Lower leg skin (tissue), 4 donors: ENCODE data around the gene NPHS1. TPM values are rescaled to one million over a fixed set of nuclear protein-coding genes. Genes with fewer than 3 reads are reported as not detected.

Experiments
- DNase-seq, 2 donors: peaks; one replicate each; pipeline ENCODE4 v3.0.0-alpha.2; 2019; ENCODE audit warnings: low spot score in 2 of 2
- H3K4me3 ChIP-seq: fragments of 200-600 bp; sonication (generic); 2 replicates; pipeline ENCODE4 v1.5.1; 2017; ENCODE audit warnings: mild to moderate bottlenecking, low read depth; ENCODE audit not compliant: poor library complexity, severe bottlenecking
- POLR2A ChIP-seq, 2 donors: fragments of 450-650 bp; IDR thresholded peaks; one replicate each; pipeline ENCODE4 v1.6.1; 2016 to 2017; ENCODE audit warnings: antibody characterized with exemption in 2 of 2, mild to moderate bottlenecking in 1 of 2, moderate library complexity in 1 of 2
- WGBS, 2 donors: methylation state at CpG; one replicate each; pipeline ENCODE4 v1.1.5; 2018; 5-methylcytosine and 5-hydroxymethylcytosine counted together
- intact Hi-C: fragments of 100-400 bp; cut with DNase I; formaldehyde crosslinking; loops from one replicate; pipeline ENCODE4 v1.15.0; 2023; ENCODE audit warnings: low total_unique reads
- total RNA-seq, 4 donors: library from RNA; depleted of rRNA; stranded (reverse); fragments of >200 nt; gene quantifications; one replicate each; pipeline ENCODE4 v1.1.0, GENCODE V29; 2016
- TF ChIP-seq, protein P1 (sequence below), 3 donors: fragments of 450-650 bp; IDR thresholded peaks; one replicate each; pipeline ENCODE4 v1.5.1; 2016; ENCODE audit warnings: antibody characterized with exemption in 3 of 3, mild to moderate bottlenecking in 3 of 3, moderate library complexity in 2 of 3

The NPHS1 gene
- total RNA-seq, 4 donors from 2014 or later = not detected

DNA sequence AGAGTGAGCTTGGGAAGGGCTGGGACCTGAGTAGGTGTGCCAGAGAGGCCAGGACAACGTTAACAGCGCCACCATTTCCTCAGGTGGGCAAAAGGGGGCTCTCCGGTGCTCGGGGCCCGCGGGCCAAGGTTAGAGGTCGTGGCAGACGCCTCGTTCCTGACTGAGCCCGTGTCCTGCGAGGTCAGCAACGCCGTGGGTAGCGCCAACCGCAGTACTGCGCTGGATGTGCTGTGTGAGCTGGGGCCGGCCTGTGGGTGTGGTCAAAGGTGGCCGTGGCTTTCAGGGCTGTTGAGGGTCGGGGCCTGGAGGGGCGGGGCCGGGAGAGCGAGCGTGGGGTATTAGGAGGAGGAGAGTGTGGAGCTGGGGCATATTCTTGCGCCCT lies 8.1 kb upstream of the NPHS1 start:
- intact Hi-C loops = no loop called here
- TF ChIP-seq POLR2A (IDR thresholded peaks at IDR 0.05) = no peak
- TF ChIP-seq, protein P1, sequence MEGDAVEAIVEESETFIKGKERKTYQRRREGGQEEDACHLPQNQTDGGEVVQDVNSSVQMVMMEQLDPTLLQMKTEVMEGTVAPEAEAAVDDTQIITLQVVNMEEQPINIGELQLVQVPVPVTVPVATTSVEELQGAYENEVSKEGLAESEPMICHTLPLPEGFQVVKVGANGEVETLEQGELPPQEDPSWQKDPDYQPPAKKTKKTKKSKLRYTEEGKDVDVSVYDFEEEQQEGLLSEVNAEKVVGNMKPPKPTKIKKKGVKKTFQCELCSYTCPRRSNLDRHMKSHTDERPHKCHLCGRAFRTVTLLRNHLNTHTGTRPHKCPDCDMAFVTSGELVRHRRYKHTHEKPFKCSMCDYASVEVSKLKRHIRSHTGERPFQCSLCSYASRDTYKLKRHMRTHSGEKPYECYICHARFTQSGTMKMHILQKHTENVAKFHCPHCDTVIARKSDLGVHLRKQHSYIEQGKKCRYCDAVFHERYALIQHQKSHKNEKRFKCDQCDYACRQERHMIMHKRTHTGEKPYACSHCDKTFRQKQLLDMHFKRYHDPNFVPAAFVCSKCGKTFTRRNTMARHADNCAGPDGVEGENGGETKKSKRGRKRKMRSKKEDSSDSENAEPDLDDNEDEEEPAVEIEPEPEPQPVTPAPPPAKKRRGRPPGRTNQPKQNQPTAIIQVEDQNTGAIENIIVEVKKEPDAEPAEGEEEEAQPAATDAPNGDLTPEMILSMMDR (IDR thresholded peaks at IDR 0.05) = no peak
- 32 to 51% methylated on average over 24 of the region's 24 CpGs for WGBS, 2 donors
- H3K4me3 ChIP-seq = no peak overlapping the region
- no peak for DNase-seq

DNA sequence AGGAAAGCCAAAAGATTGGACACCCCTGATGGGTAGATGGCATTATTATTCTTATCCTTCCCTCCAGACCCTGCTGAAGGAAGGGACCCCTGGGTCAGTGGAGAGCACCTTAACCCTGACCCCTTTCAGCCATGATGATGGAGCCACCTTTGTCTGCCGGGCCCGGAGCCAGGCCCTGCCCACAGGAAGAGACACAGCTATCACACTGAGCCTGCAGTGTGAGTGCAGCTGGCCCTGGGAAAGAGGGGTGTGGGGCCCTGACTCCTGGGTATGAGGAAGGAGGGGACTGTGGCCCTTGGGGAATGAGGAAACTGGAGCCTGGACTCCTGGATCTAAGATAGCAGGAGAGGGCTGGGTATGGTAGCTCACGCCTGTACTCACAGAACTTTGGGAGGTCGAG lies 7.1 kb upstream of the NPHS1 start:
- no peak overlapping the region for H3K4me3 ChIP-seq
- intact Hi-C loops = no loop called here
- 78 to 90% methylated on average over 4 of the region's 4 CpGs for WGBS, 2 donors
- DNase-seq = no peak
- TF ChIP-seq POLR2A (IDR thresholded peaks at IDR 0.05) = no peak
- TF ChIP-seq, protein P1 (IDR thresholded peaks at IDR 0.05) = no peak

DNA sequence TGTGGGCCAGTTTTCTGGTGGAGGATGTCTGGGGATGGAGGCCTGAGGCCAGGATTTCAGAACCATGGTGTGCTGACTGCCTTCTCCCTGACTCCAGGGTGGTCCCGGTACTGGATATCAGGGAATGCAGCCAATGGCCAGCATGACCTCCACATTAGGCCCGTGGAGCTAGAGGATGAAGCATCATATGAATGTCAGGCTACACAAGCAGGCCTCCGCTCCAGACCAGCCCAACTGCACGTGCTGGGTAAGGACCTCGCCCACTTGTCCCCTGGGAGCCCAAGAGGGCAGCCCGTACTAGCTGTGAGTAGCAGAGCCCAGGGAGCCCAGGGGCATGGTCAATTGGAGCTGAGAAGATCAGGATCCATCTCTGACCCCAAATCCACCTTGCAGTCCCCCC lies 6.0 kb upstream of the NPHS1 start:
- no peak for DNase-seq
- TF ChIP-seq POLR2A (IDR thresholded peaks at IDR 0.05) = no peak
- TF ChIP-seq, protein P1 (IDR thresholded peaks at IDR 0.05) = no peak
- intact Hi-C loops = no loop called here
- no peak overlapping the region for H3K4me3 ChIP-seq
- 77 to 85% methylated on average over 5 to 6 of the region's 6 CpGs for WGBS, 2 donors

DNA sequence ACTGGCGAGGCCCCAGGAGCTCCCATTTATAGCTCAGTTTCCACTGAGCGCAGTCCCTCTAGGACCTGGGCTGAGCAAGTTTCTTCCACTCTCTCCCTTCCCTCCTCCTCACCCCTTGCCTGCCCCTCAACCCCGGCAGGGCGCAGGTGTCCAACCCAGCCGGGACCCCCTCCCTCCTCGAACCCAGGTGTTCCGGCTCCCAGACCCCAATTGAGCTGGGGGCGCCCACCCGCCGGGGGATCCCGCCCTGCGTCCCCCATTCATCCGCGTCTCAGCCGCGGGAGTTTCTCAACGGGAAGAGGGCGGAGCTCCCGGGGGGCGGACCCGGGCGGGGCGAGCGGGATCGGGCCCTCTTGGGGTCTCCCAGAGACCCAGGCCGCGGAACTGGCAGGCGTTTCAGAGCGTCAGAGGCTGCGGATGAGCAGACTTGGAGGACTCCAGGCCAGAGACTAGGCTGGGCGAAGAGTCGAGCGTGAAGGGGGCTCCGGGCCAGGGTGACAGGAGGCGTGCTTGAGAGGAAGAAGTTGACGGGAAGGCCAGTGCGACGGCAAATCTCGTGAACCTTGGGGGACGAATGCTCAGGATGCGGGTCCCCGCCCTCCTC lies 4.3 kb upstream of the NPHS1 start, which contains the start of gene KIRREL2:
KIRREL2 (plus strand) TSS at position 366 of the 604 bp plus-strand sequence; CDS start at position 575, 209 bp downstream.
- intact Hi-C loops = no loop called here
- H3K4me3 ChIP-seq = no peak within 1 kb of the TSS
- TF ChIP-seq POLR2A (IDR thresholded peaks at IDR 0.05) = no peak
- TF ChIP-seq, protein P1 (IDR thresholded peaks at IDR 0.05) = no peak
- WGBS, 2 donors = 0 to 1% methylated on average over 28 to 39 of the region's 42 CpGs
- no peak for DNase-seq

DNA sequence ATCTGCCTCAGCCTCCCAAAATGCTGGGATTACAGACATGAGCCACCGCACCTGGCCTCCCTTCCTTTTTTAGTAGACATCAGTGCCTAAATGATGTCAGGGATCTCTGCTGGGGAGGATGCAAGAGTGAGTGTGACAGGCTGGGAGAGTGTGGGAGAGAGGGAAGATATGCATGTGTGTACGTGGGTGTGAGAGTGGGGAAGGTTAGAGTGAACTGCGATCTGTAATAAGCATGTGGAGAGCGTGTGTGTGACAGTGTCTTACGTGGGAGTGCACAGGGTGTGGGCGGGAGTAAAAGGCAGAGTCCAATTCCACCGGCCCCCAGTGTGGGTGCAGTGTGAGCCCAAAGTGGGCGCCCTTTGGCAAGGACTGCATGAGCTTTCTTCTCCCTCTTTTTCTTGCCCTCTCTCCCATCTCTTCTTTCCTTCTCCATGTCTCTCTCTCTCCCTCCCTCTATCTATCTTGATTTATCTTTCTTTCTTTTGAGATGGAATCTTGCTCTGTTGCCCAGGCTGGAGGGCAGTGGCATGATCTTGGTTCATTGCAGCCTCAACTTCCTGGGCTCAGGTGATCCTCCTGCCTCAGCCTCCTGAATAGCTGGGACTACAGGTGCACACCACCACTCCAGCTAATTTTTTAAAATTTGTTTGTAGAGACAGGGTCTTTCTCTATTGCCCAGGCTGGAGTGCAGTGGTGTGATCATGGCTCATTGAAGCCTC lies 893 bp upstream of the NPHS1 start:
- 59 to 63% methylated on average over 8 of the region's 8 CpGs for WGBS, 2 donors
- no peak for TF ChIP-seq POLR2A (IDR thresholded peaks at IDR 0.05)
- TF ChIP-seq, protein P1 (IDR thresholded peaks at IDR 0.05) = no peak
- intact Hi-C loops = no loop called here
- H3K4me3 ChIP-seq = no peak overlapping the region
- no peak for DNase-seq
